GM13976 (cell line): ENCODE measurements around the gene SLC9B2.

Experiments used
- DNase-seq: peaks from one replicate; pipeline ENCODE4 v3.0.0; 2012; ENCODE audit warnings: low spot score
- in situ Hi-C: fragments of 300-500 bp; cut with MboI; formaldehyde crosslinking; loops from one replicate; pipeline ENCODE4 v1.12.0; 2022; ENCODE audit warnings: low sequenced_read_pairs, mixed read lengths, inconsistent platforms; ENCODE audit not compliant: unreplicated experiment
- TF ChIP-seq, protein P1 (sequence below): IDR thresholded peaks from 2 replicates; pipeline ENCODE4 v1.5.1; 2012; ENCODE audit warnings: borderline replicate concordance, mild to moderate bottlenecking; ENCODE audit not compliant: insufficient read depth; ENCODE audit errors: extremely low read depth, missing control alignments, control extremely low read depth

The SLC9B2 gene

DNA sequence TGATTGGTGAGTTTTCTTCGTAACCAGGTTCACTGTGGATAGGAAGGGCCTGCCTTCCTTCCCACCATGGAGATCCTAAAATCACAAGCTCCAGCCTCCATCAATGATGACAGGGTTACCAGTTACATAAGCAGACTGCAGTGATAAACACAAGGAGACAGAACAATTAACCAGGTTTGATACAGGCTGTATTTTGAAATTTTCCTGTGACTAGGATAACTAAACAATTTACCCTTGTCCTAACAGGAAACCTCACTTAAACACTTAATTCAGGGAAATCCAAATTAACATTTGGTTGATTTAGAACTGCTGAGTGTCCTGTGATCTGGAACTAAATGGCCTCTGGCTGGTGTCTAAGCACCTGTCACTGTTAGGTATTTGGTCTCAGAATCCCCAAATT is 3.1 kb upstream of the SLC9B2 start:
- TF ChIP-seq, protein P1, sequence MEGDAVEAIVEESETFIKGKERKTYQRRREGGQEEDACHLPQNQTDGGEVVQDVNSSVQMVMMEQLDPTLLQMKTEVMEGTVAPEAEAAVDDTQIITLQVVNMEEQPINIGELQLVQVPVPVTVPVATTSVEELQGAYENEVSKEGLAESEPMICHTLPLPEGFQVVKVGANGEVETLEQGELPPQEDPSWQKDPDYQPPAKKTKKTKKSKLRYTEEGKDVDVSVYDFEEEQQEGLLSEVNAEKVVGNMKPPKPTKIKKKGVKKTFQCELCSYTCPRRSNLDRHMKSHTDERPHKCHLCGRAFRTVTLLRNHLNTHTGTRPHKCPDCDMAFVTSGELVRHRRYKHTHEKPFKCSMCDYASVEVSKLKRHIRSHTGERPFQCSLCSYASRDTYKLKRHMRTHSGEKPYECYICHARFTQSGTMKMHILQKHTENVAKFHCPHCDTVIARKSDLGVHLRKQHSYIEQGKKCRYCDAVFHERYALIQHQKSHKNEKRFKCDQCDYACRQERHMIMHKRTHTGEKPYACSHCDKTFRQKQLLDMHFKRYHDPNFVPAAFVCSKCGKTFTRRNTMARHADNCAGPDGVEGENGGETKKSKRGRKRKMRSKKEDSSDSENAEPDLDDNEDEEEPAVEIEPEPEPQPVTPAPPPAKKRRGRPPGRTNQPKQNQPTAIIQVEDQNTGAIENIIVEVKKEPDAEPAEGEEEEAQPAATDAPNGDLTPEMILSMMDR: no peak
- in situ Hi-C loops: no loop called here
- DNase-seq: no peak

DNA sequence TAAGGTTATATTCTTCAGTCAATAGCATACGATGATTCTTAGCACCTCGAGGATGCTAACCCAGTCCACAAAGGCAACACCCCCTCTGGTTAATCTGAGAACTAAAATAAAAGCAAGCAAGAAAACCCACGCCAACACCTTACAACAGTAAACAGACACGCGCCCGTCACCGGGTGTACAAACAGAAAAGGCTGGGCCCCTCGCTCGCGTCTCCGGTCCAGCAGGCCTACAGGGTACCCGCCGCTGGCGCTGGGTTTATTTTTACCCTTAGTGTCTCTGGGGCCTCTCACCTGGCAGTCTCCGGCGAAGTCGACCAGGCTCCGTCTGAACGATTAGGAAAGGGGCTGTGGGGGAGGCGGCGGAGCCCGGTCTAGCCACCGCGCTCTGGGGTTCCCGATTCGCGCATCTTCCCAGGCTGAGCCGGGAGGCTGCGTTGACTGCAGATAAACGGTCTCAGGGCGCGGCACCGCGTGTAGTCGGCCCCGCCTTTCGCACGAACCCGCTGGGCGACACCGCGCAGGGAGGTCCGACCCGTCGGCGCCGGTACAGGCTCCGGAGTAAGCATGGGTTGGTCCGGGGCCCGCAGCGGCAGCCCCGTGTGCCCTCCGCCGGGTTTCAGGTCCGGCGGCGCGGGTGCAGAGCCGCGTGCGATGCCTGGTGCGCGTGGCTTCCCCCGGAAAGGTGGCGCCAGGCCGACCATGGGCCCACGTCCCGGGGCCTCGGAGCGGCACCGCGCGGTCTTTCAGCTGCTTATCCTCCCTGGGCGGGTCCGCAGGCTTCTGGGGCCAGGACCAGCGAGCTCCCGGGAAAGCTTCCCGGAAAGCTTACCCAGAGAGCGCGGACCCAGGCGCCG is 441 bp downstream of the SLC9B2 start:
- TF ChIP-seq, protein P1: no peak
- in situ Hi-C loops: no loop called here
- DNase-seq: peak; percentile 74

DNA sequence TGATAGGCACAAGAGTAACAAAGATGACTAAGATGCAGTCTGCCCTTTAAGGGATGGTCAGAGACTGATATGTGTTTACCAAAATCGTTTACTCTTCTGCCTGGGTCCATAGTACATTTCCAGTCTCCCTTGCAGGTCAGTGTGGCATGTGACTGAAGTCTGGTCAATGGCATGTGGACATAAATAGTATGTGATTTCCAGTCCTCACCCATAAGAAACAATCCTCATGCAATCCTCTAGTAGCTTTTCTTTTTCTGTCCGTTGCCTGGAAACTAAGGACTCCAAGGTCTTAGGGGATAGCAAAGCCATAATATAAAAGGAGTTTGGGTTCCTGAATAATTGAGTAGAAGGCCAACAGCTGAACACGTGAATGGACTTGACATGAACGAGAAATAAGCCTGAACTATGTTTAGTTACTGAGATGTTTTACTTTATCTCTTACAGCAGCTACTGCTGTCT is 1.1 kb downstream of the SLC9B2 start:
- in situ Hi-C loops: no loop called here
- DNase-seq: no peak

DNA sequence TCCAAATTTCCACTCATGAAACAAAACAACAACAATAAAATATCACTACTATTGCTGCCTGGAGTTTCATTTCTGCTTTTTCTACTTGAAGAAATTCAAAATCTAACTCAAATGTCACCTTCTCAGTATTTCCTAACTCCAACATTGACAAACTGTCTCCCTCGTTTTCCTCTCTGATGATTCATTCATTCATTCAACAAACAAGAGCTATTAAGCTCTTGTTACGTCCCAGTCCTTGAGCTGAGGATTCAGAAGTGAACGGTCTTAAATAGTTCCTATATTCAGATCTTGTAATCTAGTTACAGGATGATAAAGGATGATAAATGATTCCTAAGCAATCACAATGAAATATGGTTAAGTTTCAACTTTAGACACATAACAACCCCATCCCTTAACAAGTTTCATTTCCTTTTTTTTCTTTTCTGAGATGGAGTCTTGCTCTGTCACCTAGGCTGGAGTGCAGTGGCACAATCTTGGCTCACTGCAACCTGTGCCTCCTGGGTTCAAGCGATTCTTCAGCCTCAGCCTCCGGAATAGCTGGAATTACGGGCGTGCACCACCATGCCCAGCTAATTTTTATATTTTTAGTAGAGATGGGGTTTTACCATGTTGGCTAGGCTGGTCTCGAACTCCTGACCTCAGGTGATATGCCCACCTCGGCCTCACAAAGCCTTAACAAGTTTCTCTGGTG is 1.7 kb downstream of the SLC9B2 start:
- TF ChIP-seq, protein P1: no peak
- in situ Hi-C loops: no loop called here
- peak; percentile 31 for DNase-seq

More for the DNA sequence above, 1.1 kb downstream of the SLC9B2 start:
- TF ChIP-seq, protein P1: no peak

DNA sequence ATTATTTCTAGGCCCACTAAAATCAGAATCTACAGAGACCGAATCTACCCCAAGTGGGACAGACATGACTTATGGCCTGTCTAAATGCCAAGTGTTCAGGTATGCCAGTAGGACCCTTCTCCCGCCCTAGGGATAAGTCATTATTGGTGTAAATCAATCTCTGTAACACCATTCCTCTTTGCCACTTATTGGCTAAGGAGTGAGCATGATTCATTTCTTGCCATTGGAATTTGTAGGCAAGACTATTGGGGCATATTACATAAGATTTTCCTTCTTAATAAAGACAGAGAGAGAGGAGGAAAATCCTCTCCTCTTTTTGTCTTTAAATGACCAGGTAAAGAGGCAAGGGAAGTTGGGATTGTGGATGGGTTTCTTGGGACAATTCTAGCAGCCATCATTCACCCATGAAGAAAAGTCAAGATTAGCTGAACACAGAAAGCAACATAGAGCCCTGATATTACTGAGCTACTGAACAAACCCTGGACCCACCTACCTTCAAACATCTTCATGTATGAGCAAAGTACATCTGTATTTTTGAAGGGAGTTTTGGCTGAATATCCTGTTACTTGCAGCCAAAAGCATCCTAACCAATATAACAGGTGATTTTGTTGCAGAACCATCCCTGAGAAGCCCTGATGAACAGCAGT is 2.6 kb downstream of the SLC9B2 start:
- in situ Hi-C loops: no loop called here
- no peak for DNase-seq
- TF ChIP-seq, protein P1: no peak

DNA sequence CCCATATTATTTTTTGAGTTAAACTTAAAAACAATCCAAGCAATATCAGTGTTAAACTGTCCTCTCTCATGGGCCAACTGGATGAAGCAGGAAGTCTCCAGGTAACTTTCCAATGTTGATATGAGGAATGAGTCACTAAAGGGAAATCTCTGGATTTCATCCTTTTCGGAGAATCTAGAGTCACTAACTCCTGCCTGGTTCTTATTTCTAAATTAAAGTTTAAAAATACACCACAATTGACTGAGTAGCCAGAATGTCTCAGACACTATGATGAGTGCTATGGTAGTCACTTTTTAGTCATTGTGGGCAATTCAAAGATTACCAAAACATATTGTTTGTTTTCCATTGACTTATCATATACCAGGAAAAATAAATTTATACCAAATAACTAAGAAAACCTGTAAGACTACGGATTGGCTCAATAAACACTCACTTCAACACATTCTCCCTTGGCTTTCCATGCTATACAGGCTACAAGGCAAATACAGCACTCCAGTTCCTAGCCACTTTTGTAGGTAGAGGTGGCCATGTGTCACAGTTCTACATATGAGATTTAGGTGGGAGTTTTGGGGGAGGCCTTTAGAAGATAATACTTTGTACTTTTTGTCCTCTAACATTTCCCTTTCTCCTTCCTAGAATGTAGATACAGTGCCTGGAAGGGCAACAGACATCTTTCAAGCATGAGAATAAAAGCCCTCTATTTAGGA is 8.6 kb downstream of the SLC9B2 start:
- in situ Hi-C loops: no loop called here
- TF ChIP-seq, protein P1: no peak
- no peak for DNase-seq
